Heart left ventricle (tissue), 16 donors: Measurements from ENCODE around the gene LRRTM1. TPM values are rescaled to one million over a fixed set of nuclear protein-coding genes. Genes with fewer than 3 reads are reported as not detected.

ENCODE experiments used
- ATAC-seq, 4 donors: fragments of 200-7000 bp; cut with Tn5 transposase; one replicate each; pipeline ENCODE4 v1.9.1; 2020 to 2022; ENCODE audit warnings: moderate library complexity in 4 of 4, mild to moderate bottlenecking in 3 of 4, moderate number of reproducible peaks in 1 of 4
- DNase-seq, 5 donors: peaks; one replicate each; pipeline ENCODE4 v3.0.0-alpha.2; 2020
- H3K27ac ChIP-seq, 12 donors: fragments of 200-600 bp; sonication (generic) in 4 of 12; one replicate each; pipeline versions ENCODE4 v1.5.0 to v1.8.0; 2016 to 2022; ENCODE audit warnings: mild to moderate bottlenecking in 2 of 12
- H3K27me3 ChIP-seq, 9 donors: fragments of 200-600 bp; sonication (generic) in 2 of 9; one replicate each; pipeline versions ENCODE4 v1.5.1 to v1.8.0; 2016 to 2022; ENCODE audit warnings: mild to moderate bottlenecking in 3 of 9
- H3K36me3 ChIP-seq, 9 donors: fragments of 200-600 bp; sonication (generic) in 2 of 9; one replicate each; pipeline versions ENCODE4 v1.5.0 to v1.8.0; 2018 to 2022; ENCODE audit warnings: mild to moderate bottlenecking in 2 of 9
- H3K4me1 ChIP-seq, 12 donors: fragments of 200-600 bp; sonication (generic) in 4 of 12; one replicate each; pipeline versions ENCODE4 v1.5.0 to v1.8.0; 2016 to 2022; ENCODE audit warnings: mild to moderate bottlenecking in 3 of 12
- H3K4me3 ChIP-seq, 12 donors: fragments of 200-600 bp; sonication (generic) in 4 of 12; one replicate each; pipeline versions ENCODE4 v1.5.0 to v1.8.0; 2017 to 2022; ENCODE audit warnings: mild to moderate bottlenecking in 9 of 12, moderate library complexity in 4 of 12
- H3K9me3 ChIP-seq, 12 donors: fragments of 200-600 bp; sonication (generic) in 4 of 12; one replicate each; pipeline versions ENCODE4 v1.5.0 to v1.8.0; 2016 to 2022; ENCODE audit warnings: mild to moderate bottlenecking in 1 of 12
- CTCF ChIP-seq, 12 donors: fragments of 200-600 bp; sonication (generic) in 4 of 12; IDR thresholded peaks; one replicate each; pipeline versions ENCODE4 v1.5.0 to v1.8.0; 2018 to 2022; ENCODE audit warnings: antibody characterized with exemption in 12 of 12, mild to moderate bottlenecking in 5 of 12
- POLR2A ChIP-seq, 2 donors: fragments of 450-650 bp; IDR thresholded peaks; one replicate each; pipeline ENCODE4 v1.6.1; 2017; ENCODE audit warnings: antibody characterized with exemption in 2 of 2, mild to moderate bottlenecking in 2 of 2, moderate library complexity in 2 of 2
- WGBS, 4 donors: extraction: QIAGEN DNeasy Blood & Tissue Kit in 2 of 4; methylation state at CpG; one replicate each; pipeline versions ENCODE4 v1.1.5 to v1.1.7; 2013 to 2018; 5-methylcytosine and 5-hydroxymethylcytosine counted together
- intact Hi-C, 10 donors: fragments of 100-400 bp; cut with DNase I; formaldehyde crosslinking; loops; one replicate each; pipeline versions ENCODE4 v1.11.1 to v1.14.2; 2022
- polyA plus RNA-seq, 2 donors: library from polyadenylated mRNA; stranded (reverse); fragments of 200-250 nt; gene quantifications; one replicate each; pipeline ENCODE4 v1.2.3, GENCODE V29; 2013
- total RNA-seq, 9 donors: library from RNA; depleted of rRNA in 2 of 9; stranded (reverse); fragments of >200 nt in 2 of 9; fragmentation: NEBNext Ultra II Directional in 3 of 9; extraction: Animal tissue kit (Norgen Biotek cat#: 25700) in 3 of 9; gene quantifications; one replicate each; pipeline versions ENCODE4 v1.1.0 to v1.2.4, GENCODE V29; 2016 to 2023
- donor health status: ischemic (EF 13 %, LVEDD 7.1; RV severe dilation, severe dysfunction).
- donor health status: healthy with polysubstance abuse.
- donor health status: DM: no; HTN: yes; CAD: no.
- donor health status: DM: no; HTN: no; CAD: no.
- donor health status: ischemic (EF 25% LVEDD 6.9; RV normal size, moderate dysfunction).
- donor health status: ischemic (EF 25% LVEDD 5.7; RV mildly dilated, moderate dysfunction).
- donor health status: healthy.
- donor health status: DM: yes; HTN: yes; CAD: no.
- donor health status: ischemic (EF 35%, LVEDD 5.7; RV mildly dilated, moderate dysfunction).
- donor health status: nonischemic (EF 11% LVEDD 7.7; RV severe dilation, severe dysfunction).
- donor health status: DM: yes; HTN: yes; CAD: no.
- donor health status: PGD.
- donor health status: ischemic (EF 29% LVEDD 5.4; RV normal size, mild dysfunction).
- donor health status: nonischemic (EF 23%, LVEDD 6.1; RV moderate dilation, normal function).

LRRTM1 gene
- total and polyA plus RNA-seq, 11 donors, result 0.09 to 0.93 (median 0.23) TPM; not detected in 3

DNA sequence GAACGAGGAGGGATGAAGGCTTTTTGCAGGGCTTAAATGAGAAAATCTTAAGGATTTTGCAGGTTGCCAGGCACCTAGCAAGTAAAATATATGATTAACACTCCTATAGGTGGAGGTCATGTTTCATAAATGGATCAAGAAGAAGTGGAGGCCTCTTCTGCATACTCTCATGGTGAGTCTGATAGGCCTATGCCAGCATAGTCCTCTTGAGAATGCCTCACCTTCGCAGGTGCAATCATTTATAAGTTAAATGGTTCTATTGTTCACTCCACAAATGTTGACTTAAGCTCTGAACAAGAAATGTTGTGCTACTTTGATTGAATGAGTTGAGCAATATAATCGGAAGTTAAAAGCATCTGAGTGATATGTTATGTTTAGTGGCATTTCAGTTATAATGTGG is 12.1 kb downstream of the LRRTM1 start:
- WGBS, 4 donors, result 89 to 92% (median 91%) methylated on average over 3 of the region's 3 CpGs
- no peak overlapping the region for H3K27ac ChIP-seq

GRCh38 chr2:80291656-80292055 is 12.9 kb downstream of the LRRTM1 start:
- peaks cover 0 to 12% (median 0%) of the 10 kb centered on the region in 12 donors for H3K4me1 ChIP-seq
- TF ChIP-seq CTCF (IDR thresholded peaks at IDR 0.05) (no peak), POLR2A (IDR thresholded peaks at IDR 0.05) (no peak)
- intact Hi-C loops, result no loop called here
- 54 to 73% (median 63%) methylated on average over 1 of the region's 1 CpG for WGBS, 4 donors
- no peak overlapping the region for H3K27ac ChIP-seq
- H3K36me3 ChIP-seq, result no peaks in the 10 kb centered on the region
- no peaks in the 10 kb centered on the region for H3K9me3 ChIP-seq
- ATAC-seq (no peak), DNase-seq (no peak)
- H3K27me3 ChIP-seq, result peaks cover 0 to 3% (median 0%) of the 10 kb centered on the region in 9 donors
- no peak overlapping the region for H3K4me3 ChIP-seq

More for the DNA sequence above, 12.1 kb downstream of the LRRTM1 start:
- Histone ChIP-seq H3K4me1 (peaks cover 0 to 12% (median 0%) of the 10 kb centered on the region in 12 donors), H3K27me3 (peaks cover 0 to 4% (median 0%) of the 10 kb centered on the region in 9 donors), H3K36me3 (no peaks in the 10 kb centered on the region), H3K9me3 (no peaks in the 10 kb centered on the region), H3K4me3 (no peak overlapping the region)
- no peak for TF ChIP-seq CTCF (IDR thresholded peaks at IDR 0.05)
- TF ChIP-seq POLR2A (IDR thresholded peaks at IDR 0.05), result no peak
- intact Hi-C loops, result no loop called here
- ATAC-seq (no peak), DNase-seq (no peak)

DNA sequence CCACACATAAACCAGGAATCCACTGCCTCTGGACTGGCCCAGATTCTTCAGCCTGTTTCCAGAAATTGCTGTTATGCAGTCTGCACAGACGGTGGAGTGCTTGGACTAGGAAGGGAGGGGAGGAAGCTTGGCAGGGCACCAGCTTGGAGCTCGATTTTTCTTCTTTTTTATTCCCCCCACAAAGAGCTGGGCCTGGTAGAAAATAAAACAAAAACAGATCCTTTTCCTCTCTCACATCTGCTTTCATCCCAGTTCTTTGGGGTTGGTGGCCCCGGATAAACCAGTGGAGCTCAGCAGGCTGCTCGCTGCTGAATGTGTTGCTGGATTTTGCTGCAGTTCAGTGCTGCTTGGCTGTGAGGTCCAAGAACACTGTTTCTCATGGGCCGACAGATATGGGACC is 16.0 kb downstream of the LRRTM1 start:
- peak in 9 of 12 donors; percentile 22 to 54 (median 39) for TF ChIP-seq CTCF (IDR thresholded peaks at IDR 0.05)
- TF ChIP-seq POLR2A (IDR thresholded peaks at IDR 0.05), result no peak
- Histone ChIP-seq H3K27me3 (no peaks in the 10 kb centered on the region), H3K4me3 (peak overlapping the region in 1 of 12 donors; percentile 26), H3K9me3 (no peaks in the 10 kb centered on the region), H3K27ac (no peak overlapping the region), H3K4me1 (peaks cover 0 to 12% (median 0%) of the 10 kb centered on the region in 12 donors), H3K36me3 (no peaks in the 10 kb centered on the region)
- ATAC-seq, result peak in 3 of 4 donors; percentile 68 to 74 (median 73)
- WGBS, 4 donors, result 23 to 30% (median 28%) methylated on average over 5 of the region's 5 CpGs
- DNase-seq, result peak in 1 of 5 donors; percentile 15
- intact Hi-C loops, result no loop called here

GRCh38 chr2:80281049-80281448 is 23.5 kb downstream of the LRRTM1 start:
- no peak for TF ChIP-seq POLR2A (IDR thresholded peaks at IDR 0.05)
- no peak for TF ChIP-seq CTCF (IDR thresholded peaks at IDR 0.05)
- peak in 1 of 5 donors; percentile 26 for DNase-seq
- Histone ChIP-seq H3K27me3 (no peaks in the 10 kb centered on the region), H3K4me3 (no peak overlapping the region), H3K36me3 (no peaks in the 10 kb centered on the region), H3K4me1 (no peaks in the 10 kb centered on the region), H3K27ac (no peak overlapping the region), H3K9me3 (no peaks in the 10 kb centered on the region)
- WGBS, 4 donors, result 71 to 100% (median 86%) methylated on average over 1 of the region's 1 CpG
- ATAC-seq, result peak in 2 of 4 donors; percentile 55 to 58
- intact Hi-C loops, result no loop called here
